DOHH2 (cell line): ENCODE measurements around the gene HSPB8.

ENCODE experiments used
- H3F3A ChIP-seq: fragments of 200-600 bp; sonication (generic), shearing (Covaris generic); 2 replicates; pipeline ENCODE4 v1.6.0; 2016; ENCODE audit warnings: antibody characterized with exemption, mild to moderate bottlenecking; ENCODE audit not compliant: control insufficient read depth, insufficient read depth
- H3K27ac ChIP-seq: fragments of 200-600 bp; sonication (generic); 2 replicates; pipeline ENCODE4 v1.5.1; 2014; ENCODE audit warnings: low read depth, mild to moderate bottlenecking, low read length, moderate library complexity
- H3K27me3 ChIP-seq: fragments of 200-600 bp; sonication (generic); 2 replicates; pipeline ENCODE4 v1.6.1; 2014; ENCODE audit warnings: mild to moderate bottlenecking, low read length, mixed read lengths; ENCODE audit not compliant: control insufficient read depth
- H3K36me3 ChIP-seq: fragments of 200-600 bp; sonication (generic); 2 replicates; pipeline ENCODE4 v1.6.1; 2014; ENCODE audit warnings: mild to moderate bottlenecking, low read length, moderate library complexity, mixed read lengths; ENCODE audit not compliant: control insufficient read depth
- H3K4me1 ChIP-seq: fragments of 200-600 bp; sonication (generic); 2 replicates; pipeline ENCODE4 v1.6.1; 2014; ENCODE audit warnings: mild to moderate bottlenecking, low read length, mixed read lengths; ENCODE audit not compliant: control insufficient read depth
- H3K4me2 ChIP-seq: fragments of 200-600 bp; sonication (generic); 2 replicates; pipeline ENCODE4 v1.6.0; 2014; ENCODE audit warnings: mild to moderate bottlenecking, low read length, moderate library complexity
- H3K4me3 ChIP-seq: fragments of 200-600 bp; sonication (generic); 2 replicates; pipeline ENCODE4 v1.5.1; 2014; ENCODE audit warnings: mild to moderate bottlenecking, low read length, mixed read lengths
- H3K79me2 ChIP-seq: fragments of 200-600 bp; sonication (generic); 2 replicates; pipeline ENCODE4 v1.6.1; 2014; ENCODE audit warnings: mild to moderate bottlenecking, low read length, mixed read lengths; ENCODE audit not compliant: control insufficient read depth
- H3K9me2 ChIP-seq: fragments of 200-600 bp; sonication (generic); replicated peaks from 2 replicates; pipeline ENCODE4 v1.6.1; 2014; ENCODE audit warnings: mild to moderate bottlenecking, low read length, mixed read lengths; ENCODE audit not compliant: control insufficient read depth
- H3K9me3 ChIP-seq: fragments of 200-600 bp; sonication (generic); 2 replicates; pipeline ENCODE4 v1.6.1; 2014; ENCODE audit warnings: antibody characterized with exemption, low read length, mixed read lengths; ENCODE audit not compliant: control insufficient read depth, insufficient read depth
- H4K20me1 ChIP-seq: fragments of 200-600 bp; sonication (generic); 2 replicates; pipeline ENCODE4 v1.6.0; 2014; ENCODE audit warnings: low read depth, mild to moderate bottlenecking, antibody characterized with exemption, low read length, moderate library complexity; ENCODE audit not compliant: control insufficient read depth, insufficient read depth
- EZH2phosphoT487 ChIP-seq: fragments of 200-600 bp; sonication (generic); IDR thresholded peaks from 2 replicates; pipeline ENCODE4 v1.6.1; 2017; ENCODE audit warnings: borderline replicate concordance, mild to moderate bottlenecking, antibody characterized with exemption, low read length, moderate library complexity, mixed read lengths
- TF ChIP-seq, protein P1 (sequence below): fragments of 200-600 bp; sonication (generic); IDR thresholded peaks from one replicate; pipeline ENCODE4 v1.5.1; 2014; ENCODE audit warnings: antibody characterized with exemption, mild to moderate bottlenecking, low read depth, low read length; ENCODE audit not compliant: poor library complexity, severe bottlenecking

HSPB8 gene

DNA sequence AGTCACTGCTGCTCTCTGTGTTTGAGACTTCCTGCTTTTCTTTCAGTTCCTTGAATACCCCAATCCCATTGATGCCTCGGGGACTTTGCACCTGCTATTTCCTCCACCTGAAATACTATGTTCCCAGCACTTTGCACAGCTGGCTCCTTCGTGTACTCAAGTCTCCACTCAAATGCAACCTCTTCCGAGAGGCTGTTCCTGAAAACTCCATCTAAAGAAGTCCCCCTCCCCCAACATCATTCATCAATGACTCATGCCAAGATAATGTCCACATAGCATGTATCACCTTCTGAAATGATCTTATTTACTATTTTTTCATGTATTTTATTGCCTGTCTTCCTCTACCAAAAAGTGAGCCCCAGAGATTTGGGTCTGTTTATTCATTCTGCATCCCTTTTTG lies 48.6 kb downstream of the HSPB8 start:
- Histone ChIP-seq H4K20me1 (no peaks in the 10 kb centered on the region), H3K4me3 (no peak overlapping the region), H3F3A (no peaks in the 10 kb centered on the region), H3K27me3 (no peaks in the 10 kb centered on the region), H3K9me3 (no peaks in the 10 kb centered on the region), H3K27ac (no peak overlapping the region), H3K36me3 (no peaks in the 10 kb centered on the region), H3K9me2 (no peaks in the 10 kb centered on the region), H3K4me1 (no peaks in the 10 kb centered on the region), H3K4me2 (no peak overlapping the region), H3K79me2 (no peaks in the 10 kb centered on the region)
- TF ChIP-seq EZH2phosphoT487: no peak
- TF ChIP-seq, protein P1, sequence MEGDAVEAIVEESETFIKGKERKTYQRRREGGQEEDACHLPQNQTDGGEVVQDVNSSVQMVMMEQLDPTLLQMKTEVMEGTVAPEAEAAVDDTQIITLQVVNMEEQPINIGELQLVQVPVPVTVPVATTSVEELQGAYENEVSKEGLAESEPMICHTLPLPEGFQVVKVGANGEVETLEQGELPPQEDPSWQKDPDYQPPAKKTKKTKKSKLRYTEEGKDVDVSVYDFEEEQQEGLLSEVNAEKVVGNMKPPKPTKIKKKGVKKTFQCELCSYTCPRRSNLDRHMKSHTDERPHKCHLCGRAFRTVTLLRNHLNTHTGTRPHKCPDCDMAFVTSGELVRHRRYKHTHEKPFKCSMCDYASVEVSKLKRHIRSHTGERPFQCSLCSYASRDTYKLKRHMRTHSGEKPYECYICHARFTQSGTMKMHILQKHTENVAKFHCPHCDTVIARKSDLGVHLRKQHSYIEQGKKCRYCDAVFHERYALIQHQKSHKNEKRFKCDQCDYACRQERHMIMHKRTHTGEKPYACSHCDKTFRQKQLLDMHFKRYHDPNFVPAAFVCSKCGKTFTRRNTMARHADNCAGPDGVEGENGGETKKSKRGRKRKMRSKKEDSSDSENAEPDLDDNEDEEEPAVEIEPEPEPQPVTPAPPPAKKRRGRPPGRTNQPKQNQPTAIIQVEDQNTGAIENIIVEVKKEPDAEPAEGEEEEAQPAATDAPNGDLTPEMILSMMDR: no peak

DNA sequence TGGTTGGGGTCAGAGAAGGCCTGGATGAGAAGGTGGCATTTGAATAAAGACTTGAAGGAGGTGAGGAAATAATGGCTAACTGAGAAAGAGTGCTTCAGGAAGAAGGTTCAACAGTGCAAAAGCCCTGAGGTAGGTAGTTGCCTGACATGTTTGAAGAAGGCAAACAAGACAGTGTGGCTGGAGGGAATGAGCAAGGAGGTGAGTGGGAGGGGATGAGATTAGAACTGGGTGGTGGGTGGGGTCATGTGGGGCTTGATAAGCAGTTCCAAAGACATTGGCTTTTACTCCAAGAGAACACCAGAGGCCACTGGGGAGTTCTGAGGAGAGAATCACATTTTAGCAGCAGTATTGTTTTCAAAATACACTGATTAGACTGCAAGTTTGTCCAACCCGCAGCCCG lies 50.5 kb downstream of the HSPB8 start:
- Histone ChIP-seq H3F3A (no peaks in the 10 kb centered on the region), H3K9me2 (no peaks in the 10 kb centered on the region), H3K4me1 (no peaks in the 10 kb centered on the region), H3K27ac (no peak overlapping the region), H3K9me3 (no peaks in the 10 kb centered on the region), H3K27me3 (no peaks in the 10 kb centered on the region), H3K4me2 (no peak overlapping the region), H3K79me2 (no peaks in the 10 kb centered on the region), H3K4me3 (no peak overlapping the region), H4K20me1 (no peaks in the 10 kb centered on the region), H3K36me3 (no peaks in the 10 kb centered on the region)
- no peak for TF ChIP-seq EZH2phosphoT487
- TF ChIP-seq, protein P1: no peak

DNA sequence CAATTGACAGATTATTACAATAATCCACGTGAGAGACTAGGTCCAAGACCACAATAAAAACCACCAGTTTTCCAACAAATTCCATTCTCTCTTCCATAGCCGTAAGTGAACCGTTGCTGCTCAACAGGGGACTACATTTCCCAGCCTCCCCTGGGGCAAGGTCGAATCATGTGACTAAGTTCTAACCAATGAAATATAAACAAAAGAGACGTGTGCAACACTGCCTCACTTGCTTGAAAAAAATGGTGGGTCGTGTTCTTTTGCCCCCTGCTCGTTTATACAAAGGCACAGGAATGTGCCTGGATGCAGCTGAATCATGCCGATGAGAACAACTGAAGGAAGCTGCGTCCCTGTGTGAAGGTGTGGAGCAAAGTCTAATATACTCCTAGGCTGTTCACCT lies 51.1 kb downstream of the HSPB8 start:
- H3K9me2 ChIP-seq: no peaks in the 10 kb centered on the region
- H3K79me2 ChIP-seq: no peaks in the 10 kb centered on the region
- H3K36me3 ChIP-seq: no peaks in the 10 kb centered on the region
- no peaks in the 10 kb centered on the region for H3K4me1 ChIP-seq
- no peaks in the 10 kb centered on the region for H3K27me3 ChIP-seq
- H3K4me3 ChIP-seq: no peak overlapping the region
- TF ChIP-seq, protein P1: no peak
- no peak for TF ChIP-seq EZH2phosphoT487
- no peaks in the 10 kb centered on the region for H3F3A ChIP-seq
- no peaks in the 10 kb centered on the region for H3K9me3 ChIP-seq
- H4K20me1 ChIP-seq: no peaks in the 10 kb centered on the region
- no peak overlapping the region for H3K27ac ChIP-seq
- no peak overlapping the region for H3K4me2 ChIP-seq

DNA sequence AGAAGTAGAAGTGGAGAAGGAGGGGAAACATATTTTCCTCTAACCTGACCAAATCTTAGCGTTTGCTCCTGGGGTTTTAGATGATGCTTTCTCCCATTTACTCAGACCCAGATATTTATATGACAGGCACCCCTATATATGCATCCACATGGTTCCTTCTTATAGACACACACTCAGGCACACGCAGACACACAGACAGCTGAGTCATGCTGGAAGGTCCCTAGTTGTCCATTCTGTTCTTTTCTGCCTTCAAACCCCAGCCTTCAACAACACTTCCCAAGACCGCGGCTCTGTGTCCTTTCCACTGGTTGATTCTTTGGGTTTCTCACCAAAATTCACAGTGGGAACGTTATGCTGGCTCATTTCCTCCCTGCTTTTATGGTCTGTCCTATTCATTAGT lies 52.1 kb downstream of the HSPB8 start:
- Histone ChIP-seq H3K4me1 (no peaks in the 10 kb centered on the region), H3K36me3 (no peaks in the 10 kb centered on the region), H3K4me3 (no peak overlapping the region), H3K9me2 (no peaks in the 10 kb centered on the region), H4K20me1 (no peaks in the 10 kb centered on the region), H3K9me3 (no peaks in the 10 kb centered on the region), H3F3A (no peaks in the 10 kb centered on the region), H3K79me2 (no peaks in the 10 kb centered on the region), H3K4me2 (no peak overlapping the region), H3K27me3 (no peaks in the 10 kb centered on the region), H3K27ac (no peak overlapping the region)
- TF ChIP-seq EZH2phosphoT487: no peak
- TF ChIP-seq, protein P1: no peak
